ENCODE measurements around the gene DNAJC4. TPM values are rescaled to one million over a fixed set of nuclear protein-coding genes. Genes with fewer than 3 reads are reported as not detected.
A peak's percentile ranks its signal among the peaks of the same experiment; 100 is the strongest.

DNAJC4 gene
- total RNA-seq, 1 experiment from 2014 or later, result 26.0 TPM

DNA sequence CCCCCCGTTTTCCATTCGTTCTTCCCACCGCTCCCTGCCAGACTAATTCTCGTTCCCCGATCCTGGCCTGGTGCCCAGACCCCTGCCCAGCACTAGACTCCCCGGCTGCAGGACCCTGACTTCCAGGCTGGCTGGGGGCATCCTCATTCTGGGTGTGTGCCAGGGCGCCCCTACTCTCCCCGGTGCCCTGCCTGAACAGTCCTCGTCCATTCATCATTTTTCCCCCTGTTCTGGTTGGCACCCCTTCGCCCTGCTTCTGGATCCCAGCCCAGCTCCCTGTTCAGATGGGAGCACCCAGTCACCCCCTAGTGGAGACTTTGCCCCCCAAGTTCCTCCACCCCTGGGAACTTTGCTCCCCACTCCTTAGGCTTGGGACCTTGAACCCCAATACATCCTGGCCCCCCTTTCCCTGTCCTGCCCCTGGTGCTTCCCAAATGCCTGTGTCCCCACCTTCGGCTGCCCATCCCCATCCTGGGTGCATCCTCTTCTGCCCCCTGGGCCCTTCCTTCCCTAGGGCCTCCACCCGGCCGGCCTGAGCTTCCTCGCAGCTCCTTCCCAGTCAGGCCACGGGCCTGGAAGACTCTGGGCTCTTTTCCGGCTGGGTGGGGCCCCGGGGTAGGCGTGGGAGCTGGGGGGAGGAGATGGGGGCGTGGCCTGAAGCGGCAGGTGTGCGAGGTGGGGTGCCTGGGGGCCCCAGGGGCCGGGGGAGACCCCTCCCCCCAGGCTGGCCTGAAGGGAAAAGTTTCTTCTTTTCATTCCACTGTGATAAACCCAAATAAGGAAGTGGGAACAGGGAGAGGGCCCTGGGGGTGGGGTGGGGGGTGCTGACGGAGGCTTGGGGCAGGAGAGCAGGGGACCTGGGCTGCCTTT lies 21.9 kb downstream of the DNAJC4 start:
- ATAC-seq, result no peak
- H3K4me3 Mint-ChIP-seq, result peak overlapping the region; percentile 90
- peak; percentile 67 for DNase-seq (ENCODE audit: low spot score)
- ChIA-PET CTCF (interaction anchor here (0.5 to 5.3 kb wide), 22 partner anchors 10 to 1519 kb away, joined by 3 to 75 read pairs (median 12); partner anchors contain the start of genes CATSPERZ, CCDC88B, DNAJC4 and ESRRA), POLR2A (interaction anchor here (0.6 to 3.7 kb wide), 10 partner anchors 9 to 52 kb away, joined by 3 to 25 read pairs (median 4); partner anchors contain the start of genes FKBP2, NUDT22 and TRPT1)
- H3K9me3 Mint-ChIP-seq, result no peaks in the 10 kb centered on the region
- peaks cover 3% of the 10 kb centered on the region for H3K36me3 Mint-ChIP-seq
- H3K4me1 Mint-ChIP-seq, result peaks cover 42% of the 10 kb centered on the region
- TF ChIP-seq, protein P1, sequence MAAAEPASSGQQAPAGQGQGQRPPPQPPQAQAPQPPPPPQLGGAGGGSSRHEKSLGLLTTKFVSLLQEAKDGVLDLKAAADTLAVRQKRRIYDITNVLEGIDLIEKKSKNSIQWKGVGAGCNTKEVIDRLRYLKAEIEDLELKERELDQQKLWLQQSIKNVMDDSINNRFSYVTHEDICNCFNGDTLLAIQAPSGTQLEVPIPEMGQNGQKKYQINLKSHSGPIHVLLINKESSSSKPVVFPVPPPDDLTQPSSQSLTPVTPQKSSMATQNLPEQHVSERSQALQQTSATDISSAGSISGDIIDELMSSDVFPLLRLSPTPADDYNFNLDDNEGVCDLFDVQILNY (CRISPR knock-in tag; IDR thresholded peaks at IDR 0.05), result 0 out of 2 replicates have a peak, but pooled peaks have one; percentile 49
- TF ChIP-seq, protein P2, sequence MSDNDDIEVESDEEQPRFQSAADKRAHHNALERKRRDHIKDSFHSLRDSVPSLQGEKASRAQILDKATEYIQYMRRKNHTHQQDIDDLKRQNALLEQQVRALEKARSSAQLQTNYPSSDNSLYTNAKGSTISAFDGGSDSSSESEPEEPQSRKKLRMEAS (CRISPR knock-in tag; IDR thresholded peaks at IDR 0.05), result 0 out of 2 replicates have a peak, but pooled peaks have one; percentile 15
- TF ChIP-seq, protein P3, sequence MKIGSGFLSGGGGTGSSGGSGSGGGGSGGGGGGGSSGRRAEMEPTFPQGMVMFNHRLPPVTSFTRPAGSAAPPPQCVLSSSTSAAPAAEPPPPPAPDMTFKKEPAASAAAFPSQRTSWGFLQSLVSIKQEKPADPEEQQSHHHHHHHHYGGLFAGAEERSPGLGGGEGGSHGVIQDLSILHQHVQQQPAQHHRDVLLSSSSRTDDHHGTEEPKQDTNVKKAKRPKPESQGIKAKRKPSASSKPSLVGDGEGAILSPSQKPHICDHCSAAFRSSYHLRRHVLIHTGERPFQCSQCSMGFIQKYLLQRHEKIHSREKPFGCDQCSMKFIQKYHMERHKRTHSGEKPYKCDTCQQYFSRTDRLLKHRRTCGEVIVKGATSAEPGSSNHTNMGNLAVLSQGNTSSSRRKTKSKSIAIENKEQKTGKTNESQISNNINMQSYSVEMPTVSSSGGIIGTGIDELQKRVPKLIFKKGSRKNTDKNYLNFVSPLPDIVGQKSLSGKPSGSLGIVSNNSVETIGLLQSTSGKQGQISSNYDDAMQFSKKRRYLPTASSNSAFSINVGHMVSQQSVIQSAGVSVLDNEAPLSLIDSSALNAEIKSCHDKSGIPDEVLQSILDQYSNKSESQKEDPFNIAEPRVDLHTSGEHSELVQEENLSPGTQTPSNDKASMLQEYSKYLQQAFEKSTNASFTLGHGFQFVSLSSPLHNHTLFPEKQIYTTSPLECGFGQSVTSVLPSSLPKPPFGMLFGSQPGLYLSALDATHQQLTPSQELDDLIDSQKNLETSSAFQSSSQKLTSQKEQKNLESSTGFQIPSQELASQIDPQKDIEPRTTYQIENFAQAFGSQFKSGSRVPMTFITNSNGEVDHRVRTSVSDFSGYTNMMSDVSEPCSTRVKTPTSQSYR (CRISPR knock-in tag; IDR thresholded peaks at IDR 0.05), result 0 out of 2 replicates have a peak, but pooled peaks have one; percentile 33
- no peak for TF ChIP-seq RELA (CRISPR knock-in tag; IDR thresholded peaks at IDR 0.05; ENCODE audit: borderline replicate concordance)
- peak; percentile 58 for TF ChIP-seq SP1 (CRISPR knock-in tag; conservative IDR thresholded peaks at IDR 0.05)
- TF ChIP-seq NR2C2 (CRISPR knock-in tag; IDR thresholded peaks at IDR 0.05), result no peak
- TF ChIP-seq, protein P4, sequence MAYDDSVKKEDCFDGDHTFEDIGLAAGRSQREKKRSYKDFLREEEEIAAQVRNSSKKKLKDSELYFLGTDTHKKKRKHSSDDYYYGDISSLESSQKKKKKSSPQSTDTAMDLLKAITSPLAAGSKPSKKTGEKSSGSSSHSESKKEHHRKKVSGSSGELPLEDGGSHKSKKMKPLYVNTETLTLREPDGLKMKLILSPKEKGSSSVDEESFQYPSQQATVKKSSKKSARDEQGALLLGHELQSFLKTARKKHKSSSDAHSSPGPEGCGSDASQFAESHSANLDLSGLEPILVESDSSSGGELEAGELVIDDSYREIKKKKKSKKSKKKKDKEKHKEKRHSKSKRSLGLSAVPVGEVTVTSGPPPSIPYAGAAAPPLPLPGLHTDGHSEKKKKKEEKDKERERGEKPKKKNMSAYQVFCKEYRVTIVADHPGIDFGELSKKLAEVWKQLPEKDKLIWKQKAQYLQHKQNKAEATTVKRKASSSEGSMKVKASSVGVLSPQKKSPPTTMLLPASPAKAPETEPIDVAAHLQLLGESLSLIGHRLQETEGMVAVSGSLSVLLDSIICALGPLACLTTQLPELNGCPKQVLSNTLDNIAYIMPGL (CRISPR knock-in tag; IDR thresholded peaks at IDR 0.05), result 0 out of 2 replicates have a peak, but pooled peaks have one; percentile 53
- TF ChIP-seq ZNF121 (CRISPR knock-in tag; IDR thresholded peaks at IDR 0.05), result no peak
- no peak for TF ChIP-seq SMAD3 (CRISPR knock-in tag; IDR thresholded peaks at IDR 0.05; ENCODE audit: borderline replicate concordance)
- TF ChIP-seq, protein P5, sequence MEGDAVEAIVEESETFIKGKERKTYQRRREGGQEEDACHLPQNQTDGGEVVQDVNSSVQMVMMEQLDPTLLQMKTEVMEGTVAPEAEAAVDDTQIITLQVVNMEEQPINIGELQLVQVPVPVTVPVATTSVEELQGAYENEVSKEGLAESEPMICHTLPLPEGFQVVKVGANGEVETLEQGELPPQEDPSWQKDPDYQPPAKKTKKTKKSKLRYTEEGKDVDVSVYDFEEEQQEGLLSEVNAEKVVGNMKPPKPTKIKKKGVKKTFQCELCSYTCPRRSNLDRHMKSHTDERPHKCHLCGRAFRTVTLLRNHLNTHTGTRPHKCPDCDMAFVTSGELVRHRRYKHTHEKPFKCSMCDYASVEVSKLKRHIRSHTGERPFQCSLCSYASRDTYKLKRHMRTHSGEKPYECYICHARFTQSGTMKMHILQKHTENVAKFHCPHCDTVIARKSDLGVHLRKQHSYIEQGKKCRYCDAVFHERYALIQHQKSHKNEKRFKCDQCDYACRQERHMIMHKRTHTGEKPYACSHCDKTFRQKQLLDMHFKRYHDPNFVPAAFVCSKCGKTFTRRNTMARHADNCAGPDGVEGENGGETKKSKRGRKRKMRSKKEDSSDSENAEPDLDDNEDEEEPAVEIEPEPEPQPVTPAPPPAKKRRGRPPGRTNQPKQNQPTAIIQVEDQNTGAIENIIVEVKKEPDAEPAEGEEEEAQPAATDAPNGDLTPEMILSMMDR (IDR thresholded peaks at IDR 0.05), result peak; percentile 23; the same call in 1 of the 2 replicates
- no peak for TF ChIP-seq ZNF232 (CRISPR knock-in tag; IDR thresholded peaks at IDR 0.05)
- no peaks in the 10 kb centered on the region for H3K27me3 Mint-ChIP-seq (ENCODE audit: low read depth)
- peak overlapping the region; percentile 45 for H3K27ac Mint-ChIP-seq

DNA sequence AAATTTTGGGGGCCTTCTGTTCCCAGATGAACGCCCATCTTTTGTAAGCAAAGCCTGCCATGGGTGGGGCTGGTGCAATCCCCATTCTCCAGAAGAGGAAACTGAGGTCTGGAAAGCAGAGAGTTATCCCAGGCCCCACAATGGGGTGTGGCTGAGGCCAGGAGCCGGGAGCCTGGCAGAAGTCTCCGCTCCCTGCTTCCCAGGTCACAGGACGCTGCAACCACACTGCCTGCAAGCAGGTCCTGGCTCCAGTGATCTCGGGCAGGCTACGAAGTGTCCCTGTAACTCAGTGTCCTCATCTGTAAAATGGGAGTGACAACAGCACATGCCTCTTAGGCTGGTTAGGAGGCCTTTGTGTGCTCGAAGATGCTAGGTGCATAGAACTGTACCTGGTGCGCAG lies 22.7 kb downstream of the DNAJC4 start:
- H3K27ac Mint-ChIP-seq, result peak overlapping the region; percentile 76
- H3K9me3 Mint-ChIP-seq, result no peaks in the 10 kb centered on the region
- no peaks in the 10 kb centered on the region for H3K27me3 Mint-ChIP-seq (ENCODE audit: low read depth)
- peaks cover 8% of the 10 kb centered on the region for H3K36me3 Mint-ChIP-seq
- DNase-seq (ENCODE audit: low spot score) (no peak), ATAC-seq (no peak)
- TF ChIP-seq NR1H2 (CRISPR knock-in tag; IDR thresholded peaks at IDR 0.05), result no peak
- TF ChIP-seq NFATC4 (CRISPR knock-in tag; IDR thresholded peaks at IDR 0.05), result no peak
- no peak for TF ChIP-seq FOXJ3 (CRISPR knock-in tag; IDR thresholded peaks at IDR 0.05; ENCODE audit: borderline replicate concordance)
- TF ChIP-seq, protein P6, sequence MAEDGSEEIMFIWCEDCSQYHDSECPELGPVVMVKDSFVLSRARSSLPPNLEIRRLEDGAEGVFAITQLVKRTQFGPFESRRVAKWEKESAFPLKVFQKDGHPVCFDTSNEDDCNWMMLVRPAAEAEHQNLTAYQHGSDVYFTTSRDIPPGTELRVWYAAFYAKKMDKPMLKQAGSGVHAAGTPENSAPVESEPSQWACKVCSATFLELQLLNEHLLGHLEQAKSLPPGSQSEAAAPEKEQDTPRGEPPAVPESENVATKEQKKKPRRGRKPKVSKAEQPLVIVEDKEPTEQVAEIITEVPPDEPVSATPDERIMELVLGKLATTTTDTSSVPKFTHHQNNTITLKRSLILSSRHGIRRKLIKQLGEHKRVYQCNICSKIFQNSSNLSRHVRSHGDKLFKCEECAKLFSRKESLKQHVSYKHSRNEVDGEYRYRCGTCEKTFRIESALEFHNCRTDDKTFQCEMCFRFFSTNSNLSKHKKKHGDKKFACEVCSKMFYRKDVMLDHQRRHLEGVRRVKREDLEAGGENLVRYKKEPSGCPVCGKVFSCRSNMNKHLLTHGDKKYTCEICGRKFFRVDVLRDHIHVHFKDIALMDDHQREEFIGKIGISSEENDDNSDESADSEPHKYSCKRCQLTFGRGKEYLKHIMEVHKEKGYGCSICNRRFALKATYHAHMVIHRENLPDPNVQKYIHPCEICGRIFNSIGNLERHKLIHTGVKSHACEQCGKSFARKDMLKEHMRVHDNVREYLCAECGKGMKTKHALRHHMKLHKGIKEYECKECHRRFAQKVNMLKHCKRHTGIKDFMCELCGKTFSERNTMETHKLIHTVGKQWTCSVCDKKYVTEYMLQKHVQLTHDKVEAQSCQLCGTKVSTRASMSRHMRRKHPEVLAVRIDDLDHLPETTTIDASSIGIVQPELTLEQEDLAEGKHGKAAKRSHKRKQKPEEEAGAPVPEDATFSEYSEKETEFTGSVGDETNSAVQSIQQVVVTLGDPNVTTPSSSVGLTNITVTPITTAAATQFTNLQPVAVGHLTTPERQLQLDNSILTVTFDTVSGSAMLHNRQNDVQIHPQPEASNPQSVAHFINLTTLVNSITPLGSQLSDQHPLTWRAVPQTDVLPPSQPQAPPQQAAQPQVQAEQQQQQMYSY (CRISPR knock-in tag; IDR thresholded peaks at IDR 0.05), result no peak
- ChIA-PET CTCF (interaction anchor here (1.9 to 5.3 kb wide), 4 partner anchors 11 to 253 kb away, joined by 4 to 65 read pairs (median 46); partner anchors contain the start of genes ESRRA, FERMT3 and FKBP2), POLR2A (no interaction called here)
- peak overlapping the region; percentile 47 for H3K4me3 Mint-ChIP-seq
- H3K4me1 Mint-ChIP-seq, result peaks cover 38% of the 10 kb centered on the region

Data from WTC11 (cell line).